ENCODE results near the gene ISG15.

ISG15 gene

DNA sequence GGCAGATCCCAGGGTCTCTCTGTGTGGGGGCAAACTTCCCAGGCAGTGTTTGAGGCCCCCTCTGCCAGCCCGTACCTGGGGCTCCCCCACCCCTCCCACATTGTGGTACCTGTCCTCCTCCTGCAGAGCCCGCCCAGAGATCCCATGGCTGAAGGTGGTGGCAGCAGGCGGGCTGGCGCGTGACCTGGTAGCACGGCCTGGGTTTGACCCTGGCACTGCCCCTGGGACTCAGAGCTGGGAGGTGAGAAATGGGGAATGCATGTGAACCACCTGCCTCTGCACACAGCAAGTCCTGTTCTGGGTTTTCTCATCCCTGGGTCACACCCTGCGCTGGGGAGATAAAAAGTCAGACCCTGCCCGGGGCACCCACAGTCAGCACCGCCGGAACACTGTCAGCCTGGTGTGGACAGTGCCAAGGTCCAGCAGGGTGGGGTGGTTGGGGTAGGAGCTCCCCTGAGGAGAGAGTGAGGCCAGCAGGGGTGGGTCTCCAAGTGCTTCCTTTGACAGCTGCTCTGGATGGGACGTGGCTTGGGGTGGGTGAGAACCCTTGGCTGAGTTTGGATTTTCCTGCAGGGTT lies 18.4 kb downstream of the ISG15 start:
- Histone ChIP-seq H3K27ac (ENCODE audit: low read depth, low read length) (no peak overlapping the region), H3K36me3 (ENCODE audit: insufficient read depth, low read length) (no peaks in the 10 kb centered on the region), H3K9ac (ENCODE audit: low read length) (no peak overlapping the region), H3K27me3 (ENCODE audit: control insufficient read depth in 1 of 2, insufficient read depth in 2 of 2, low read length in 2 of 2) (peaks cover 0 to 29% of the 10 kb centered on the region in 2 donors), H3K9me3 (ENCODE audit: low read length) (no peaks in the 10 kb centered on the region), H3K4me1 (ENCODE audit: insufficient read depth, low read length) (no peaks in the 10 kb centered on the region), H3K4me3 (ENCODE audit: low read depth in 1 of 2, low read length in 2 of 2) (no peak overlapping the region)

DNA sequence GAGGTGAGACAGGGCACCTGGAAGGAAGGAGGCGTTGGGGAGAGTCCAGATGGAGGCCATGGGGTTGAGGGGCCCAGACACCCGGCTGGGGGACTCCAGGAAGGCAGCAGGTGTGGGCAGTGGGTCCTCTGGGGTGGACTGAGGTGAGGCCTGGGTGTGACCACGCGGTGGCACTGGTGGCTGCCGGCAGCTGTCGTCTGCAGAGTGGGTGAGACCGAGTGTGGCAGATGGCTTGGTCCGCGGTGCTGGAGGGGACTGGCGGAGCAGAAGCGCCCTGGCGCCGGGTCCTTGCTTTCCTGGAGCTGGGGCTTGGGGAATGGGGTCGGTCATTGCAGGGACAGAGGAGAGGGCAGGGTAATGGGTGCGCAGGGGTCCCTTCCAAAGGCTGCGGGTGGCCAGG lies 19.1 kb downstream of the ISG15 start:
- Histone ChIP-seq H3K9ac (ENCODE audit: low read length) (no peak overlapping the region), H3K27me3 (ENCODE audit: control insufficient read depth in 1 of 2, insufficient read depth in 2 of 2, low read length in 2 of 2) (peaks cover 0 to 36% of the 10 kb centered on the region in 2 donors), H3K4me3 (ENCODE audit: low read depth in 1 of 2, low read length in 2 of 2) (no peak overlapping the region), H3K9me3 (ENCODE audit: low read length) (no peaks in the 10 kb centered on the region), H3K4me1 (ENCODE audit: insufficient read depth, low read length) (no peaks in the 10 kb centered on the region), H3K36me3 (ENCODE audit: insufficient read depth, low read length) (no peaks in the 10 kb centered on the region), H3K27ac (ENCODE audit: low read depth, low read length) (no peak overlapping the region)

DNA sequence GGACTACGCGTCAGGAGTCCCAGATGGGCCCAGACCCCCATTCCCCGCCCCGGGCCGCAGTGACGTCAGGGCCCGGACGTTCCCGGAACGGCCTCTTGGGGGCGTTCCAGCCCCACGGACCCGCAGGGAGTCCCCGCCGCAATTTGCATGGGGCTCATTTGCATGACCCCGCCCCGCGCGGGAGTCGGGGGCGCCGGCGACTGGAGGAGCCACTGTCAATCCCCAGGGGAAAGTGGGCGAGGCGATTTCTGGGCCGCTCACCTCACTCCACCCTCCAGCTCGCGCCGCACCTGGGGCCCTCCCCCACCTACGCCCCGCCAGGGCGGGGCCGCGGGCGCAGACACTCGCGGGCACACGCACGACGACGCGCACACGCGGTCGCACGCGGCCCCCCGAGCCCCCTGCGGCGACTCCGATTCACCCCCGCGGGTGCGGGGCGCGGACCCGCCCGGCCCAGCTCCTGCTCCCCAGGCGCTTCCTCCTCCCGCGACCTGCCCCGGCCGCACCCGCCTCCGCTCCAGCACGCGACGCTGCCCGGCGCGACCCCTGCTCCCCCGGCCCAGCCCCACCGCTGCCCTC lies 19.8 kb downstream of the ISG15 start:
- H3K4me3 ChIP-seq (ENCODE audit: low read depth in 1 of 2, low read length in 2 of 2), result peak overlapping the region; percentile 9 to 32
- H3K9me3 ChIP-seq (ENCODE audit: low read length), result no peaks in the 10 kb centered on the region
- H3K9ac ChIP-seq (ENCODE audit: low read length), result no peak overlapping the region
- no peak overlapping the region for H3K27ac ChIP-seq (ENCODE audit: low read depth, low read length)
- no peaks in the 10 kb centered on the region for H3K4me1 ChIP-seq (ENCODE audit: insufficient read depth, low read length)
- H3K27me3 ChIP-seq (ENCODE audit: control insufficient read depth in 1 of 2, insufficient read depth in 2 of 2, low read length in 2 of 2), result peaks cover 0 to 41% of the 10 kb centered on the region in 2 donors
- H3K36me3 ChIP-seq (ENCODE audit: insufficient read depth, low read length), result no peaks in the 10 kb centered on the region

DNA sequence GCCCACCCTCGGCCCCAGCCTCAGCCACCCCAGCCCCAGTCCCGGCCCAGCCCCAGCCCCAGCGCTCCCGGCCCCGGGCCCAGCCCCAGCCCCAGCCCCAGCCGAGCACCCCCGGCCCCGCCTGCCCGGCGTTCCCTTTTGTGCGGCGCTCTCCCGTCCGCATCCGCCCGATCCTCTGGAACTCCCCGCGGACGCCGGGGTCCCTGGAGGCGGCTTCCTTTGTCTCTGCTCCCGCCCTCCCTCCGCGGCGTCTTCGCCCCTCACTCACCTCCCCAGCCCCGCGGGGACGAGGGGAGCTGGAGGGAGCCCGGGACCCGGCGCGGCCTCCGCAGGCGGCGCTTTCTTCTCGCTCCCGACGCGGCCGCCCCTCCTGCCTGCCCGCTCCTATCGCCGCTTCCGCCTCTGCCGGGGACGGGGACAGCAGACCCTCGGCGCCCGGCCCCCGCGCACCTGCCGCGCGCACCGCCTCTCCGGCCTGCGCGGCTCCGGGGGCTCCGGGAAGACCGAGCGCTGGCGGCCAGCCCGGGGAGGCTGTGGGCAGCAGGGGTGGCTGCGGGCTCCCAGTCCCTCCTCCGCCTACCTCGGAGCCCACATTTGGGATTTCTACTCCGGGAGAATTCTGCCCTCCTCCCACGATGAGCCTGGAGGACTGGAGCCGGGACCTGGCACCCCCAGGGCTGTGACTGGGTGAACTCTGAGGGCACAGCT lies 20.6 kb downstream of the ISG15 start:
- Histone ChIP-seq H3K4me3 (ENCODE audit: low read depth in 1 of 2, low read length in 2 of 2) (peak overlapping the region in 1 of 2 donors; percentile 27), H3K36me3 (ENCODE audit: insufficient read depth, low read length) (no peaks in the 10 kb centered on the region), H3K27me3 (ENCODE audit: control insufficient read depth in 1 of 2, insufficient read depth in 2 of 2, low read length in 2 of 2) (peaks cover 0 to 41% of the 10 kb centered on the region in 2 donors), H3K9ac (ENCODE audit: low read length) (no peak overlapping the region), H3K27ac (ENCODE audit: low read depth, low read length) (no peak overlapping the region), H3K4me1 (ENCODE audit: insufficient read depth, low read length) (no peaks in the 10 kb centered on the region), H3K9me3 (ENCODE audit: low read length) (no peaks in the 10 kb centered on the region)

DNA sequence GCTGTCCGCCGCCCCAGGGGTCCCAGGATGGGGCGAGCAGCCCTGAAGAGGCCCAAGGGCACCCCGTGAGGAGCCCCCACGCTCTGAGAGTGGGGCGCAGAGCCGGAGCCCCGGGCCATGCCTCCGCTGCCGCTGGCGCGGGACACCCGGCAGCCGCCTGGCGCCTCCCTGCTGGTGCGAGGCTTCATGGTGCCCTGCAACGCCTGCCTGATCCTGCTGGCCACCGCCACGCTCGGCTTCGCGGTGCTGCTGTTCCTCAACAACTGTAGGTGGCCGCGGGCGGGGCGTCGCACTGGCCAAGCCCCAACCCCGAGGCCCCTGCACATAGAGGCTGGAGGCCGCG lies 21.1 kb downstream of the ISG15 start:
- H3K9me3 ChIP-seq (ENCODE audit: low read length), result no peaks in the 10 kb centered on the region
- H3K36me3 ChIP-seq (ENCODE audit: insufficient read depth, low read length), result no peaks in the 10 kb centered on the region
- peaks cover 0 to 41% of the 10 kb centered on the region in 2 donors for H3K27me3 ChIP-seq (ENCODE audit: control insufficient read depth in 1 of 2, insufficient read depth in 2 of 2, low read length in 2 of 2)
- H3K9ac ChIP-seq (ENCODE audit: low read length), result no peak overlapping the region
- no peak overlapping the region for H3K4me3 ChIP-seq (ENCODE audit: low read depth in 1 of 2, low read length in 2 of 2)
- no peaks in the 10 kb centered on the region for H3K4me1 ChIP-seq (ENCODE audit: insufficient read depth, low read length)
- no peak overlapping the region for H3K27ac ChIP-seq (ENCODE audit: low read depth, low read length)

DNA sequence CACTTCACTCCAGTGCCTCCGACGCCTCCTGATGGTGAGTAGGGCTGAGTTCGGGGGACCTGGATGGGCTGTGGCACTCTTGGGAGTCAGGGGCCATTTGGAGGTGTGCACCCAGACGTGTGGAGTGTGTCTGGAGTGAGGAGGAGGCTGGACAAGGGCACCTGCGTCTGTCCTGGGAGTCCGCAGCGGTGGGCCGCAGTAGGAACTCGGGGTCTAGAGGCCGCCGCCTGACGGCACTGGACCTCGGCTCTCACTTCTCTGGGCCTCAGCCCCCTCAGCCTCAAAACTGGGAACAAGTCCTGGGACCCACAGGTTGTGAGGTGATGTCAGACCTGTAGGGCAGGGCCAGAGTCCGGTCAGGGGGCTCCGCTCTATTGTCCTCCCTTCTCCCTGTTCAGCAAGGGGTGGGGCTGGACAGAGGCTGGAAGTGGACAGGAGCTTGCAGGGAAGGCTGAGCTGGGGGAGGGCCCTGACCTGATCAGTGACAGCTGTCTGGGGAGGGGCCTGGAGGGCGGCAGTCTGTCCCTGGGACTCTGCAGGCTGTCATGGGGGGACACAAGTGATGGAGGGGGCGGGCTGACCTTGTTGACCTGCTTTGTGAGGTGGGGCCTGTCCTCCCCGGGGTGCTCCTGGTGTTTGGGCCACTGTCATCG lies 22.1 kb downstream of the ISG15 start:
- Histone ChIP-seq H3K4me3 (ENCODE audit: low read depth in 1 of 2, low read length in 2 of 2) (no peak overlapping the region), H3K27ac (ENCODE audit: low read depth, low read length) (no peak overlapping the region), H3K4me1 (ENCODE audit: insufficient read depth, low read length) (peaks cover 6% of the 10 kb centered on the region), H3K36me3 (ENCODE audit: insufficient read depth, low read length) (no peaks in the 10 kb centered on the region), H3K9me3 (ENCODE audit: low read length) (no peaks in the 10 kb centered on the region), H3K9ac (ENCODE audit: low read length) (no peak overlapping the region), H3K27me3 (ENCODE audit: control insufficient read depth in 1 of 2, insufficient read depth in 2 of 2, low read length in 2 of 2) (peaks cover 0 to 48% of the 10 kb centered on the region in 2 donors)

DNA sequence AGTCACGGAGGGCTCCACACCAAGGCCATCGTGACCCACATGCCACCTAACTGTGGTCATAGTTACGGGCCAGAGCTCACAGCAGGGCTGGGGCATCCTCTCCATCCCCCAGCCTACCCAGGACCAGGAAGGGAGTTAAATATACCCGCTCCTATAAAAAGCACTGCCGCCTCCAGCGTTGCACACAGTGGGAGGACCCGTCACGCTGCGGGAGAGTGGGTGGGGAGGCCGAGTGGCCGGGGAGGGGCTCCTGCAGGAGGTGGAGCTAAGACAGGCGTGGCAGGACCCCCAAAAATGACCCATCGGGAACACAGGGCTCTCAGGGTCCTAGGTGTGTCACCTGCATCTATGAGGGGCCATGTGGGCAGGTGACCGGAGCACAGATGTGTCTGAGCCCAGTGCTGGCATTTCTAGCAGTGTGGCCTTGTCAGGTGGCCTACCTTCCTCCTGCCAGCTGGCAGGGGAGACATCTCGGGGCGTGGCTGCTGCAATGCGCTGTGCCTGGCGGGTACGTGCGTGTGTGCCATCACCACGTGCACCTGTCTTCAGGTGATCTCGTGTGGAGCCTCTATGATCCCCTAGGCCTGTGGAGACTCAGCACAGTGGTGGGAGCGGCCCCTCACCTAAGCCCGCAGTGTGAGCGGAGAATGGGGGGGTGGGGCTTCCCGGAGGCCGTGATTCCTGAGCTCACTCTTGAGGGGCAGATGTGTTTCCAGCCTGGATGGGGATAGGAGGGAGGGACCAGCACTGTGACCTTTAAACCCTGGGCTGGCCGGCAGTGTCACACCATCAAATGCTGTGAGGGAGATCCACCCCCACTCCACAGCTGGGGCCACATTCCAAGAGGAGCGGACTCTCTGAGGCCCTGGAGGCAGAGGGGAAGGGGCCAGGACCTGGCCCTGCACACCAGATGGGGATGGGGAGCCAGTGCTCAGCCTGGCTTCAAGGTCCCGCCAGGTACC lies 24.4 kb downstream of the ISG15 start:
- H3K9me3 ChIP-seq (ENCODE audit: low read length), result no peaks in the 10 kb centered on the region
- no peak overlapping the region for H3K4me3 ChIP-seq (ENCODE audit: low read depth in 1 of 2, low read length in 2 of 2)
- no peak overlapping the region for H3K27ac ChIP-seq (ENCODE audit: low read depth, low read length)
- peaks cover 0 to 41% of the 10 kb centered on the region in 2 donors for H3K27me3 ChIP-seq (ENCODE audit: control insufficient read depth in 1 of 2, insufficient read depth in 2 of 2, low read length in 2 of 2)
- no peaks in the 10 kb centered on the region for H3K36me3 ChIP-seq (ENCODE audit: insufficient read depth, low read length)
- peaks cover 6% of the 10 kb centered on the region for H3K4me1 ChIP-seq (ENCODE audit: insufficient read depth, low read length)
- H3K9ac ChIP-seq (ENCODE audit: low read length), result no peak overlapping the region

DNA sequence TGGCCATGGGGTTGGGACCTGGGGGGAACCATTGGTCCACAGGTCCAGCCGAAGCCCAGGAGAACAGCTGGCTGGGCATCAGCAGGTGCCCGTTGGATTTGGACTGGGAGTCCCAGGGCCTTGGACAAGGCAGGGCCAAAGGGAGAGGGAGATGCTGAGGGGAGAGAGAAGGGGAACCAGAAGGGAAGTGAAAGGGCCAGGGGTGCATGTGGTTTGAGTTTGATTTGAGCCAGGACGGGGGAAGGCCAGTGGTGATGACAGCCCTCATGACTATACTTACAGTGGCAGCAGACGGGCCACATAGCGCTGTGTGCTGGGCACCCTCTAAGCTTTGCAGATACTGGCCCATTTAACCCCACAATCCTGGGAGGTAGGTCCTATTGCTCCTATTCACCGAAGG lies 25.4 kb downstream of the ISG15 start:
- Histone ChIP-seq H3K36me3 (ENCODE audit: insufficient read depth, low read length) (no peaks in the 10 kb centered on the region), H3K9ac (ENCODE audit: low read length) (no peak overlapping the region)

DNA sequence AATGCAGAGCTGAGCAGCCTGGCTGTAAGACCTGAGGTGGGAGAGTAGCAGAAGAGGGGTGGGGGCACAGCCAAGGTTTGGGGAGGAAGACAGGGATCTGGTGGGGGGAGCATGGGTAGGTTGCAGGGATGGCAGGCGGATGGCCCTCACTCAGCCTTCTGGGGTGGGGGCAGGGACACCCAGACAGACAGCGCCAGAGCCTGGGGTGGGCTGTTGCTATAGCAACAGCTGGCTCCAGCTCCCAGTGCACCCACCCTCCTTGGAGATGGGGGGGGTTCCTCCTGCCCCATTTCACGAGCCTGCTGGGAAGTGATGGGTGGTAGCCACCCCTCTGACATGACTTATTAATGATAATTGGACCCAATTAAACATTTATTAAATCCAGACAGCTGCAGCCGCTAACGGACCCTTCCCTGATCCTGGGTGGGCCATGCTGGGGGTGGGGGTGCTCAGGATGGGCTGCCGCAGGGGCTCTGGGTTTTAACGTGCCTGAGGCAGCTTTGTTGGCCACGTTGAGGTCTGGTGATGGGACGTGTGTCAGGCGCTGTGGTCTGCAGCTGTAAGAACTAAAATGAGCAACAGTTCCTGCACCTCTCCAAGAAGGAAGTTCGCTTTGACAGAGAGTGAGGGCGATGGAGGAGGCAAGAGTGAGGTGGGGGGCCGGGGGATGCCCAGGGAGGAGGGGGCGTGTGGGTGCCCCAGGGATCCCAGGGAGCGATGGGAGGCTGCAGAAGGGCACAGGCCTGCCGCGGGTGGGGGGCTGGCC lies 26.0 kb downstream of the ISG15 start:
- no peak overlapping the region for H3K9ac ChIP-seq (ENCODE audit: low read length)
- H3K36me3 ChIP-seq (ENCODE audit: insufficient read depth, low read length), result no peaks in the 10 kb centered on the region
- no peaks in the 10 kb centered on the region for H3K9me3 ChIP-seq (ENCODE audit: low read length)
- H3K27ac ChIP-seq (ENCODE audit: low read depth, low read length), result no peak overlapping the region
- H3K4me3 ChIP-seq (ENCODE audit: low read depth in 1 of 2, low read length in 2 of 2), result no peak overlapping the region
- peaks cover 0 to 26% of the 10 kb centered on the region in 2 donors for H3K27me3 ChIP-seq (ENCODE audit: control insufficient read depth in 1 of 2, insufficient read depth in 2 of 2, low read length in 2 of 2)
- H3K4me1 ChIP-seq (ENCODE audit: insufficient read depth, low read length), result peaks cover 6% of the 10 kb centered on the region

More for the DNA sequence above, 25.4 kb downstream of the ISG15 start:
- H3K9me3 ChIP-seq (ENCODE audit: low read length), result no peaks in the 10 kb centered on the region
- H3K4me1 ChIP-seq (ENCODE audit: insufficient read depth, low read length), result peaks cover 6% of the 10 kb centered on the region
- H3K27ac ChIP-seq (ENCODE audit: low read depth, low read length), result no peak overlapping the region
- H3K27me3 ChIP-seq (ENCODE audit: control insufficient read depth in 1 of 2, insufficient read depth in 2 of 2, low read length in 2 of 2), result peaks cover 0 to 33% of the 10 kb centered on the region in 2 donors
- H3K4me3 ChIP-seq (ENCODE audit: low read depth in 1 of 2, low read length in 2 of 2), result no peak overlapping the region

Data from muscle layer of colon (tissue), 2 donors.